SHP77 (cell line): ENCODE measurements around the gene TNFAIP8.
"Not testable (repeated sequence)": the region's sequence is repeated elsewhere in the genome, so short reads cannot be mapped to it uniquely, and the experiment has no call there.

ENCODE experiments used
- DNase-seq, 2 experiments: peaks; one replicate each; lab custom pipeline; 2025; lab: John Stamatoyannopoulos, UW

TNFAIP8 gene

GRCh38 chr5:119396030-119396664, 40.3 kb downstream of the TNFAIP8 start:
- DNase-seq: no peak

GRCh38 chr5:119397518-119398380, 41.9 kb downstream of the TNFAIP8 start:
- no peak for DNase-seq

GRCh38 chr5:119398727-119399466, 43.1 kb downstream of the TNFAIP8 start:
- no peak for DNase-seq

GRCh38 chr5:119400245-119400644, 44.4 kb downstream of the TNFAIP8 start:
- DNase-seq: peak; percentile 9 to 10

GRCh38 chr5:119402081-119402480, 46.3 kb downstream of the TNFAIP8 start:
- DNase-seq: no peak

- no peak for DNase-seq
Observed at GRCh38 chr5:119402555-119402954, 46.7 kb downstream of the TNFAIP8 start.

GRCh38 chr5:119404033-119404432, 48.2 kb downstream of the TNFAIP8 start:
- no peak for DNase-seq

- DNase-seq: no peak
Observed at GRCh38 chr5:119405419-119405818, 49.6 kb downstream of the TNFAIP8 start.

- no peak for DNase-seq
Observed at GRCh38 chr5:119406551-119407110, 50.8 kb downstream of the TNFAIP8 start.

GRCh38 chr5:119409235-119409815, 53.5 kb downstream of the TNFAIP8 start:
- DNase-seq: no peak

- DNase-seq: no peak
Observed at GRCh38 chr5:119410448-119411159, 54.8 kb downstream of the TNFAIP8 start.

GRCh38 chr5:119411361-119412278, 55.8 kb downstream of the TNFAIP8 start:
- DNase-seq: peak; percentile 36 to 41

GRCh38 chr5:119412279-119413227, 56.7 kb downstream of the TNFAIP8 start:
- DNase-seq: no peak

- not testable (repeated sequence) for DNase-seq
Observed at GRCh38 chr5:119414124-119414734, 58.4 kb downstream of the TNFAIP8 start.

- no peak for DNase-seq
Observed at GRCh38 chr5:119417891-119418605, 62.2 kb downstream of the TNFAIP8 start.

GRCh38 chr5:119418606-119419100, 62.8 kb downstream of the TNFAIP8 start:
- DNase-seq: no peak

- no peak for DNase-seq
Observed at GRCh38 chr5:119420169-119420568, 64.3 kb downstream of the TNFAIP8 start.

GRCh38 chr5:119426057-119426456, 70.2 kb downstream of the TNFAIP8 start:
- no peak for DNase-seq
